Esophagus squamous epithelium (tissue), 4 donors: Measurements from ENCODE around the gene ATP8B3.

Experiments used
- POLR2A ChIP-seq, 4 donors: fragments of 450-650 bp; IDR thresholded peaks; one replicate each; pipeline ENCODE4 v1.6.1; 2017; ENCODE audit warnings: antibody characterized with exemption in 4 of 4, mild to moderate bottlenecking in 4 of 4, moderate library complexity in 3 of 4
- TF ChIP-seq, protein P1 (sequence below), 6 experiments: fragments of 450-650 bp in 4 of 6; fragments of 200-600 bp in 2 of 6; sonication (generic) in 2 of 6; IDR thresholded peaks; one replicate each; pipeline ENCODE4 v1.5.1; 2016 to 2019; ENCODE audit warnings: antibody characterized with exemption in 6 of 6, mild to moderate bottlenecking in 4 of 6, moderate library complexity in 4 of 6

DNA sequence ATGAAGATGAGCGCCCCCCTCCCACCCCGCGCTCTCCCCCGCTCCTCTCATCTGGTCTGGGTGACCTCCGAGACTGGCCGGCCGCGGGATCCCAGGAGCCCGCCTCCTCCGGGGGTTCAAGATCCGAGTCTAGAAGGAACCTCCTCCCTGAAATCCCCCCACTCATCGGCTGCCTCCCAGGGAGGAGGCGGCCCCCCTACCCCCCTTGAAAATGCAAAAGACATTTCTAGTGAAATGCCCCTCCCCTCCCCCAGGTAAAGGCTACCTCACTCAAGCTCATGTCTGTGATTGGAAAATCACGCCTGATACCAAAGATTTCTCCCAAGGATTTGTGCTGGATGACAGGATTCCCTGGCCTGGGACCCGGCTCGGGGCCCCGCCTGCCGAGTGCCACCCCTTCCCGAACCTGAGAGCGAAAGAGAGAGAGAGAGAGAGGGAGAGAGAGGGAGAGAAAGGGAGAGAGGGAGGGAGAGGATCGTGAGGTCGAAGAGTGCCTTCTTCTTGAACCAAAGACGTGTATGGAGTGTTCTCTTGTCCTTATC lies 35.4 kb downstream of the ATP8B3 start:
- TF ChIP-seq POLR2A (IDR thresholded peaks at IDR 0.05) = no peak
- TF ChIP-seq, protein P1, sequence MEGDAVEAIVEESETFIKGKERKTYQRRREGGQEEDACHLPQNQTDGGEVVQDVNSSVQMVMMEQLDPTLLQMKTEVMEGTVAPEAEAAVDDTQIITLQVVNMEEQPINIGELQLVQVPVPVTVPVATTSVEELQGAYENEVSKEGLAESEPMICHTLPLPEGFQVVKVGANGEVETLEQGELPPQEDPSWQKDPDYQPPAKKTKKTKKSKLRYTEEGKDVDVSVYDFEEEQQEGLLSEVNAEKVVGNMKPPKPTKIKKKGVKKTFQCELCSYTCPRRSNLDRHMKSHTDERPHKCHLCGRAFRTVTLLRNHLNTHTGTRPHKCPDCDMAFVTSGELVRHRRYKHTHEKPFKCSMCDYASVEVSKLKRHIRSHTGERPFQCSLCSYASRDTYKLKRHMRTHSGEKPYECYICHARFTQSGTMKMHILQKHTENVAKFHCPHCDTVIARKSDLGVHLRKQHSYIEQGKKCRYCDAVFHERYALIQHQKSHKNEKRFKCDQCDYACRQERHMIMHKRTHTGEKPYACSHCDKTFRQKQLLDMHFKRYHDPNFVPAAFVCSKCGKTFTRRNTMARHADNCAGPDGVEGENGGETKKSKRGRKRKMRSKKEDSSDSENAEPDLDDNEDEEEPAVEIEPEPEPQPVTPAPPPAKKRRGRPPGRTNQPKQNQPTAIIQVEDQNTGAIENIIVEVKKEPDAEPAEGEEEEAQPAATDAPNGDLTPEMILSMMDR (IDR thresholded peaks at IDR 0.05) = no peak
